ENCODE data around the gene GEMIN8. TPM values are rescaled to one million over a fixed set of nuclear protein-coding genes. Genes with fewer than 3 reads are reported as not detected.
A peak's percentile ranks its signal among the peaks of the same experiment; 100 is the strongest.

The GEMIN8 gene
- total and polyA plus RNA-seq, 5 donors from 2014 or later: 16.5 to 37.9 (median 27.7) TPM

DNA sequence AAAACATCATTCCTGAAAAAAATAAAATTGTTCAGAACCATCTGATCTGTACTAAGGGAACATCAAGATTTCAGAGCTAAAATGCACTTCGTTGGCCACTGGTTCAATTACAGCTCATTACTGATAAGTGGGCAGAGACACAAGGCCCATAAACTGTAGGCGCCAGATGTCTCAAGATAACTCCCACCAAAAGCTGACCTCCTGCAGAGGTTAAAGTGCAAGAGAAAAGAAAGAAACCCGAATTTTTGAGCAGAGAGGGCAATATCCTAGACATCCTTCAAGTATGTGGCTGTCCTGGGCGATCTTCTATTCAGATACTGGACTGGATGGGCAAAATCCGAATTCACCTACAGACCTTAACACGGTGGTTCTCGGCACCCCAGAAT is 660 bp downstream of the GEMIN8 start:
- peaks cover 32% of the 10 kb centered on the region for H3K4me1 ChIP-seq (ENCODE audit: control insufficient read depth, insufficient read depth, low read length, poor library complexity, severe bottlenecking)
- no peaks in the 10 kb centered on the region for H3K27me3 ChIP-seq (ENCODE audit: control insufficient read depth, insufficient read depth, low read length)
- peak overlapping the region; percentile 77 for H3K4me3 ChIP-seq (ENCODE audit: low read depth, low read length)
- peak overlapping the region; percentile 83 to 97 (median 92) for H3K27ac Mint-ChIP-seq
- peaks cover 8 to 55% (median 34%) of the 10 kb centered on the region in 4 donors for H3K4me1 Mint-ChIP-seq
- peaks cover 3% of the 10 kb centered on the region for H3K36me3 Mint-ChIP-seq
- no peaks in the 10 kb centered on the region for H3K9me3 Mint-ChIP-seq
- H3K27me3 Mint-ChIP-seq: peaks cover 5% of the 10 kb centered on the region
- H3K27ac ChIP-seq (ENCODE audit: insufficient read depth, low read length, poor library complexity, severe bottlenecking): peak overlapping the region; percentile 87
- H3K9me3 ChIP-seq (ENCODE audit: control insufficient read depth in 2 of 2, low read length in 2 of 2): no peaks in the 10 kb centered on the region
- H3K36me3 ChIP-seq (ENCODE audit: control insufficient read depth, insufficient read depth, low read length): no peaks in the 10 kb centered on the region
- no peak for ATAC-seq (ENCODE audit: low read depth in 2 of 2)
- peak overlapping the region; percentile 87 to 99 (median 94) for H3K4me3 Mint-ChIP-seq
- no peak for DNase-seq

DNA sequence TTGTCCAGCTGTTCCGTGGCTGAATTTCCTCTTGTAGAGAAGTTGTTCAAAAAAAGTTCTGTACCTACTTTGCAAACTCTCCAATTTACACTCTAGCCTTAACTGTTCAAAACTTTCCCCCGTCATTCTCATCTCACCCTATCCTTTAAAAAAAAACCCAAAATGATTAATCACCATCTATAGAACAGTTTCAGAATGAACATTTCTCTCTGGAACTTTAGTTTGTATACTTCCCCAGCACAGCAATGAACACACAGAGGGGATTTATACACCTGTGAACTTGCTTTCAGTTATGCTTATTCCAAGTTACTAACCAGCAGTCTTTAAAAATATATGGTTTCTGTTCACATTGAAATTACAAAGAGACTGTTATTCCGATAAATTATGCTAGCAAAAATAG is 1.2 kb downstream of the GEMIN8 start:
- Histone ChIP-seq H3K9me3 (ENCODE audit: control insufficient read depth in 2 of 2, low read length in 2 of 2) (no peaks in the 10 kb centered on the region), H3K36me3 (ENCODE audit: control insufficient read depth, insufficient read depth, low read length) (no peaks in the 10 kb centered on the region), H3K27ac (ENCODE audit: insufficient read depth, low read length, poor library complexity, severe bottlenecking) (peak overlapping the region; percentile 87), H3K27me3 (ENCODE audit: control insufficient read depth, insufficient read depth, low read length) (no peaks in the 10 kb centered on the region), H3K4me1 (ENCODE audit: control insufficient read depth, insufficient read depth, low read length, poor library complexity, severe bottlenecking) (peaks cover 32% of the 10 kb centered on the region), H3K4me3 (ENCODE audit: low read depth, low read length) (peak overlapping the region; percentile 77)
- H3K27ac Mint-ChIP-seq: peak overlapping the region in 2 of 3 donors; percentile 1 to 92
- DNase-seq (no peak), ATAC-seq (ENCODE audit: low read depth in 2 of 2) (no peak)
- no peaks in the 10 kb centered on the region for H3K9me3 Mint-ChIP-seq
- H3K4me3 Mint-ChIP-seq: peak overlapping the region; percentile 87 to 99 (median 94)
- H3K27me3 Mint-ChIP-seq: peaks cover 5% of the 10 kb centered on the region
- peaks cover 8 to 55% (median 34%) of the 10 kb centered on the region in 4 donors for H3K4me1 Mint-ChIP-seq
- H3K36me3 Mint-ChIP-seq: peaks cover 3% of the 10 kb centered on the region

DNA sequence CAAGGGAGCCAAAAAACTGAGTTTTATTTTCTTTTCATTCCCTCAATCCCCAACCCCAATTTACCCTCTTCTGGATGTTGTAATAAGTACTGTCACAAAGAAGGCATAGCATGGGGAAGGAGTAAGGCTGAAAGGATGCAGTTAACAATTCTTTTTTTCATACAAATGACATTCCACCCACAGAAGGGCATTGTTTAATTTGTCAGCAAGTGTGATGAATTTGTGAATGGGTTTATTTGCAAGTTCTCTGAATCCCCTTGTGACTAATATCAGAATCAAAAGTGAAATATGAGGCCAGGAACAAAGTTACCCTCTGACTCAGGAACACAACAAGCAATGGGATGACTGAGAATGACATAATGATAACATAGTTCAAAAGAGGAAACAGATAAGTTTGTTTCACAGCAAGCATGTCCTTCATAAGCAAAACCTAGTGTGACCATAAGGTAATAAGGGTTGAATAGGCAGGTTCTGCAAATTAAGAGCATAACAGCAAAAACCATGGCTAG is 2.1 kb downstream of the GEMIN8 start:
- no peak for ATAC-seq (ENCODE audit: low read depth in 2 of 2)

DNA sequence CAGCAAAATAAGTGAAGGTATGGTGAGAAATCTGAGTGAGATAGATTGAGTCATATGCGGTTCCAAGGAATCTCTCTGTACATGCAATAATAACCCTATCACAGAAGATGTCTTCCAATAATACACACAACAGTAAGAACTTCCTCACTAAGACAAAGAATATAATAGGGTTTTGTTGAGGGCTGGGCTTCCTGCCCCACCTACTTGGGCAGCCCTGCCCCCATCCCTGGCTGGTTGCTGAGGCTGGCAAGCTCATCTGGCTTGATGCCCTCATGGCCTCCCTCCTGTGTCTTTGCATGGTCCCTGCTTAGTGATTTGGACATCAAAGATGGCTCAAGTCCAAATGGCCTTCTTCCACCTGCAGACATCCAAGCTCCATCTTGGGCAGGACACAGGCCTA is 2.7 kb downstream of the GEMIN8 start:
- H3K36me3 Mint-ChIP-seq: peaks cover 3% of the 10 kb centered on the region
- H3K4me1 Mint-ChIP-seq: peaks cover 8 to 47% (median 29%) of the 10 kb centered on the region in 4 donors
- H3K27ac Mint-ChIP-seq: peak overlapping the region in 2 of 3 donors; percentile 13 to 22
- Histone ChIP-seq H3K27ac (ENCODE audit: insufficient read depth, low read length, poor library complexity, severe bottlenecking) (peak overlapping the region; percentile 19), H3K4me3 (ENCODE audit: low read depth, low read length) (peak overlapping the region; percentile 34), H3K9me3 (ENCODE audit: control insufficient read depth in 2 of 2, low read length in 2 of 2) (no peaks in the 10 kb centered on the region), H3K4me1 (ENCODE audit: control insufficient read depth, insufficient read depth, low read length, poor library complexity, severe bottlenecking) (peaks cover 23% of the 10 kb centered on the region), H3K27me3 (ENCODE audit: control insufficient read depth, insufficient read depth, low read length) (no peaks in the 10 kb centered on the region), H3K36me3 (ENCODE audit: control insufficient read depth, insufficient read depth, low read length) (no peaks in the 10 kb centered on the region)
- H3K27me3 Mint-ChIP-seq: peaks cover 5% of the 10 kb centered on the region
- peak overlapping the region; percentile 3 to 84 (median 56) for H3K4me3 Mint-ChIP-seq
- ATAC-seq (ENCODE audit: low read depth in 2 of 2): no peak
- no peaks in the 10 kb centered on the region for H3K9me3 Mint-ChIP-seq
- DNase-seq: peak in 2 of 3 donors; percentile 41 to 72

More for the DNA sequence above, 2.1 kb downstream of the GEMIN8 start:
- peaks cover 26% of the 10 kb centered on the region for H3K4me1 ChIP-seq (ENCODE audit: control insufficient read depth, insufficient read depth, low read length, poor library complexity, severe bottlenecking)
- H3K27me3 ChIP-seq (ENCODE audit: control insufficient read depth, insufficient read depth, low read length): no peaks in the 10 kb centered on the region
- H3K4me3 ChIP-seq (ENCODE audit: low read depth, low read length): peak overlapping the region; percentile 34
- Mint-ChIP-seq H3K9me3 (no peaks in the 10 kb centered on the region), H3K36me3 (peaks cover 3% of the 10 kb centered on the region), H3K27me3 (peaks cover 5% of the 10 kb centered on the region), H3K4me1 (peaks cover 8 to 51% (median 31%) of the 10 kb centered on the region in 4 donors), H3K4me3 (peak overlapping the region; percentile 3 to 87 (median 74)), H3K27ac (peak overlapping the region in 2 of 3 donors; percentile 13 to 22)
- H3K36me3 ChIP-seq (ENCODE audit: control insufficient read depth, insufficient read depth, low read length): no peaks in the 10 kb centered on the region
- H3K9me3 ChIP-seq (ENCODE audit: control insufficient read depth in 2 of 2, low read length in 2 of 2): no peaks in the 10 kb centered on the region
- DNase-seq: peak in 1 of 3 donors; percentile 59
- H3K27ac ChIP-seq (ENCODE audit: insufficient read depth, low read length, poor library complexity, severe bottlenecking): peak overlapping the region; percentile 33

DNA sequence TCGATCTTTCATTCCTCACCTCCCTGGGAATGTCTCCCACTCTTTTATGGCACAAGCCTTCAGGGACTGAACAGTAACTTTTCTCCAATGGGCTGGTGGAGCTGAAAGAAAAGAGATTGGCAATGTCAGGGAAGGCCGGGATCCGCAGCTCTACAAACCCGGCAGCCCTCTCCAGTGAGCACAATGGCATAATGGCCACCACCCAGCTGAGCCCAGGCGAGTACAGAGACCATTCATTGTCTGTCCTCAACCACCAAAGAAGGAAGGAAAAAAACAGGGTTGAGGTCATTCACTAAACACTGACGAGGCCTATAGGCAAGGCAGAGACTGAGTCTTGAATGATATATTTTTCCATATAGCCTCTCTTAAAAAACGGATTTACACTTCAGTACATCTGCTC is 3.6 kb downstream of the GEMIN8 start:
- Histone ChIP-seq H3K27me3 (ENCODE audit: control insufficient read depth, insufficient read depth, low read length) (no peaks in the 10 kb centered on the region), H3K9me3 (ENCODE audit: control insufficient read depth in 2 of 2, low read length in 2 of 2) (no peaks in the 10 kb centered on the region), H3K4me3 (ENCODE audit: low read depth, low read length) (no peak overlapping the region), H3K36me3 (ENCODE audit: control insufficient read depth, insufficient read depth, low read length) (peaks cover 3% of the 10 kb centered on the region), H3K27ac (ENCODE audit: insufficient read depth, low read length, poor library complexity, severe bottlenecking) (no peak overlapping the region), H3K4me1 (ENCODE audit: control insufficient read depth, insufficient read depth, low read length, poor library complexity, severe bottlenecking) (peaks cover 23% of the 10 kb centered on the region)
- Mint-ChIP-seq H3K4me1 (peaks cover 8 to 46% (median 29%) of the 10 kb centered on the region in 4 donors), H3K9me3 (no peaks in the 10 kb centered on the region), H3K27me3 (peaks cover 5% of the 10 kb centered on the region), H3K27ac (no peak overlapping the region), H3K4me3 (peak overlapping the region in 1 of 4 donors; percentile 40), H3K36me3 (peaks cover 3% of the 10 kb centered on the region)
- DNase-seq (no peak), ATAC-seq (ENCODE audit: low read depth in 2 of 2) (no peak)

DNA sequence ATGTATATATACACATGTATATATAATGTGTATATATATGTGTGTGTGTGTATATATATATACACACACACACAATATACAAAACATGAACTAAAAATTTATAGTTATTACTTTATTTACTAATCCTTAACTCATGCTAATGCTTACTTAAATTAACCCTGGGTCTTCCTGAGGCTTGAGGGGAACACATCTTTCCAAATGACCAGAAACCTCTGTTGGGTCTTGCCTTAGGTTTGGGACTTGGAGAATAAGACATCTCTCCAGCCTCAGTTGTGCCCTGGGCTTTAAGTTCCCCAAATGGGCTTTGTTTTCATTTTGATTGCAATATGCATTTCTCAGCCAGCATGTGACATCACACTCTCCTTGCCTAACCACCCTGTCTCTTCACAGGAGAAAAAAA is 7.7 kb downstream of the GEMIN8 start:
- H3K9me3 Mint-ChIP-seq: peaks cover 0 to 1% (median 0%) of the 10 kb centered on the region in 7 donors
- H3K4me1 Mint-ChIP-seq: peaks cover 4 to 11% (median 5%) of the 10 kb centered on the region in 4 donors
- H3K27me3 ChIP-seq (ENCODE audit: control insufficient read depth, insufficient read depth, low read length): no peaks in the 10 kb centered on the region
- no peaks in the 10 kb centered on the region for H3K9me3 ChIP-seq (ENCODE audit: control insufficient read depth in 2 of 2, low read length in 2 of 2)
- DNase-seq (no peak), ATAC-seq (ENCODE audit: low read depth in 2 of 2) (no peak)
- no peaks in the 10 kb centered on the region for H3K27me3 Mint-ChIP-seq
- H3K4me1 ChIP-seq (ENCODE audit: control insufficient read depth, insufficient read depth, low read length, poor library complexity, severe bottlenecking): peaks cover under 1% of the 10 kb centered on the region
- H3K27ac Mint-ChIP-seq: no peak overlapping the region
- H3K4me3 ChIP-seq (ENCODE audit: low read depth, low read length): no peak overlapping the region
- no peak overlapping the region for H3K4me3 Mint-ChIP-seq
- H3K36me3 Mint-ChIP-seq: peaks cover 20% of the 10 kb centered on the region
- peaks cover 26% of the 10 kb centered on the region for H3K36me3 ChIP-seq (ENCODE audit: control insufficient read depth, insufficient read depth, low read length)
- no peak overlapping the region for H3K27ac ChIP-seq (ENCODE audit: insufficient read depth, low read length, poor library complexity, severe bottlenecking)

DNA sequence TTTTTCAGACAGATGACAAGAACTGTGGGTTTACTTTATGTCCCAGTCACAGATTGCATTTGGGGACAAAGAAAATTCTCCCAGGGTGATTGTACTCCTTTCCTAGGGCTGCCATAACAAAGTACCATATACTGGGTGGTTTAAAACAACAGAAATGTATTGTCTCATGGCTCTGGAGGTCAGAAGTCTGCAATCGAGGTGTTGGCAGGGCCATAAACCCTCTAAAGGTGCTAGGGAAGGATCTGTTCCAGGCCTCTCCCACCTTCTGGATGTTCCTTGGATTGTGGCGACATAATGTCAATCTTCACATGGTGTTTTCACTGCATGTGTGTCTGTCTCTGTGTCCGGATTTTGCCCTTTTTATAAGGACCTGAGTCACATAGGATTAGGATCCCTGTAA is 12.3 kb downstream of the GEMIN8 start:
- Histone ChIP-seq H3K27me3 (ENCODE audit: control insufficient read depth, insufficient read depth, low read length) (no peaks in the 10 kb centered on the region), H3K4me1 (ENCODE audit: control insufficient read depth, insufficient read depth, low read length, poor library complexity, severe bottlenecking) (no peaks in the 10 kb centered on the region), H3K27ac (ENCODE audit: insufficient read depth, low read length, poor library complexity, severe bottlenecking) (no peak overlapping the region), H3K36me3 (ENCODE audit: control insufficient read depth, insufficient read depth, low read length) (peaks cover 30% of the 10 kb centered on the region), H3K9me3 (ENCODE audit: control insufficient read depth in 2 of 2, low read length in 2 of 2) (no peaks in the 10 kb centered on the region), H3K4me3 (ENCODE audit: low read depth, low read length) (no peak overlapping the region)
- Mint-ChIP-seq H3K9me3 (peaks cover 0 to 1% (median 0%) of the 10 kb centered on the region in 7 donors), H3K27me3 (no peaks in the 10 kb centered on the region), H3K27ac (no peak overlapping the region), H3K4me1 (peaks cover 0 to 4% (median 1%) of the 10 kb centered on the region in 4 donors), H3K4me3 (no peak overlapping the region), H3K36me3 (peaks cover 40% of the 10 kb centered on the region)
- ATAC-seq (ENCODE audit: low read depth in 2 of 2): no peak
- DNase-seq: no peak

DNA sequence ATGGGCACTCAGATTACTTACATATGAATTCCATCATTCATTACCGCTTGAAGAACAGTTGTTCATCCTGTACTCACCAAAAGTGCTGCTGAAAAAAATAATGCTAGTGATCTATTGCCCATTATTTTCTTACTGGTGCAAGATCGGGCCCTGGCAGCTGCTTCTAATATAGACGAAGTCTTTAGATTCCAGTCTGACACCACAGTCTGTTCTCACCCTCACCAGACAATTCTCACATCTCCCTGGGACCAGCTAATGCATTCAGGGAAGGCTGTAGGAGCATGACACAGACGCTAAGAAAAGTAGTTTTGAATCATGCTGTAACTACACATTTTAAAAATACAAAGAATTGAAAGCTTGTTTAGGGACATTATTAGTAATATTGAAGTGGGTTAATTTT is 13.8 kb downstream of the GEMIN8 start:
- Mint-ChIP-seq H3K27me3 (no peaks in the 10 kb centered on the region), H3K36me3 (peaks cover 39% of the 10 kb centered on the region)
- no peak for DNase-seq

More for the DNA sequence above, 13.8 kb downstream of the GEMIN8 start:
- Mint-ChIP-seq H3K9me3 (peaks cover 0 to under 1% (median 0%) of the 10 kb centered on the region in 7 donors), H3K27ac (no peak overlapping the region), H3K4me3 (no peak overlapping the region), H3K4me1 (peaks cover 0 to 4% (median 0%) of the 10 kb centered on the region in 4 donors)
- H3K4me3 ChIP-seq (ENCODE audit: low read depth, low read length): no peak overlapping the region
- H3K36me3 ChIP-seq (ENCODE audit: control insufficient read depth, insufficient read depth, low read length): peaks cover 28% of the 10 kb centered on the region
- H3K27ac ChIP-seq (ENCODE audit: insufficient read depth, low read length, poor library complexity, severe bottlenecking): no peak overlapping the region
- H3K4me1 ChIP-seq (ENCODE audit: control insufficient read depth, insufficient read depth, low read length, poor library complexity, severe bottlenecking): no peaks in the 10 kb centered on the region
- ATAC-seq (ENCODE audit: low read depth in 2 of 2): no peak
- no peaks in the 10 kb centered on the region for H3K27me3 ChIP-seq (ENCODE audit: control insufficient read depth, insufficient read depth, low read length)
- no peaks in the 10 kb centered on the region for H3K9me3 ChIP-seq (ENCODE audit: control insufficient read depth in 2 of 2, low read length in 2 of 2)

Data from CD4-positive, CD25-positive, alpha-beta regulatory T cell (primary cell).